ENCODE data around the gene ZNF800. TPM values are rescaled to one million over a fixed set of nuclear protein-coding genes. Genes with fewer than 3 reads are reported as not detected.

ZNF800 gene
- total and polyA plus RNA-seq, 4 donors = 4.8 to 15.2 (median 12.8) TPM

GRCh38 chr7:127391591-127392181, 822 bp downstream of the ZNF800 start:
- Histone ChIP-seq H3K9ac (ENCODE audit: low read depth in 1 of 2, low read length in 2 of 2) (peak overlapping the region; percentile 43 to 81), H3K4me3 (ENCODE audit: low read depth in 1 of 3, low read length in 3 of 3) (peak overlapping the region; percentile 68 to 100 (median 91)), H3K9me3 (ENCODE audit: control insufficient read depth in 4 of 4, low read length in 3 of 4) (no peaks in the 10 kb centered on the region), H3K27me3 (ENCODE audit: control insufficient read depth in 4 of 4, insufficient read depth in 4 of 4, low read length in 3 of 4) (no peaks in the 10 kb centered on the region), H3K36me3 (ENCODE audit: control insufficient read depth in 4 of 4, insufficient read depth in 3 of 4, low read depth in 1 of 4, low read length in 3 of 4) (peaks cover 0 to 17% (median 8%) of the 10 kb centered on the region in 4 donors), H3K4me1 (ENCODE audit: control insufficient read depth in 4 of 4, insufficient read depth in 4 of 4, low read length in 3 of 4) (peaks cover 6 to 26% (median 15%) of the 10 kb centered on the region in 4 donors), H3K27ac (ENCODE audit: low read depth in 1 of 2, low read length in 2 of 2) (peak overlapping the region; percentile 97)
- DNase-seq (ENCODE audit: low spot score) = peak; percentile 74
- under 1% methylated on average over 66 of the region's 66 CpGs for WGBS
- TF ChIP-seq, protein P1, sequence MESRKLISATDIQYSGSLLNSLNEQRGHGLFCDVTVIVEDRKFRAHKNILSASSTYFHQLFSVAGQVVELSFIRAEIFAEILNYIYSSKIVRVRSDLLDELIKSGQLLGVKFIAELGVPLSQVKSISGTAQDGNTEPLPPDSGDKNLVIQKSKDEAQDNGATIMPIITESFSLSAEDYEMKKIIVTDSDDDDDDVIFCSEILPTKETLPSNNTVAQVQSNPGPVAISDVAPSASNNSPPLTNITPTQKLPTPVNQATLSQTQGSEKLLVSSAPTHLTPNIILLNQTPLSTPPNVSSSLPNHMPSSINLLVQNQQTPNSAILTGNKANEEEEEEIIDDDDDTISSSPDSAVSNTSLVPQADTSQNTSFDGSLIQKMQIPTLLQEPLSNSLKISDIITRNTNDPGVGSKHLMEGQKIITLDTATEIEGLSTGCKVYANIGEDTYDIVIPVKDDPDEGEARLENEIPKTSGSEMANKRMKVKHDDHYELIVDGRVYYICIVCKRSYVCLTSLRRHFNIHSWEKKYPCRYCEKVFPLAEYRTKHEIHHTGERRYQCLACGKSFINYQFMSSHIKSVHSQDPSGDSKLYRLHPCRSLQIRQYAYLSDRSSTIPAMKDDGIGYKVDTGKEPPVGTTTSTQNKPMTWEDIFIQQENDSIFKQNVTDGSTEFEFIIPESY (IDR thresholded peaks at IDR 0.05) = no peak
- no peak for TF ChIP-seq YY1 (IDR thresholded peaks at IDR 0.05)
- no peak for TF ChIP-seq EGR1 (IDR thresholded peaks at IDR 0.05; ENCODE audit: low read depth in 2 of 2)
- no peak for TF ChIP-seq TAF1 (conservative IDR thresholded peaks at IDR 0.05)
- no peak for TF ChIP-seq RAD21 (IDR thresholded peaks at IDR 0.05)
- TF ChIP-seq, protein P2, sequence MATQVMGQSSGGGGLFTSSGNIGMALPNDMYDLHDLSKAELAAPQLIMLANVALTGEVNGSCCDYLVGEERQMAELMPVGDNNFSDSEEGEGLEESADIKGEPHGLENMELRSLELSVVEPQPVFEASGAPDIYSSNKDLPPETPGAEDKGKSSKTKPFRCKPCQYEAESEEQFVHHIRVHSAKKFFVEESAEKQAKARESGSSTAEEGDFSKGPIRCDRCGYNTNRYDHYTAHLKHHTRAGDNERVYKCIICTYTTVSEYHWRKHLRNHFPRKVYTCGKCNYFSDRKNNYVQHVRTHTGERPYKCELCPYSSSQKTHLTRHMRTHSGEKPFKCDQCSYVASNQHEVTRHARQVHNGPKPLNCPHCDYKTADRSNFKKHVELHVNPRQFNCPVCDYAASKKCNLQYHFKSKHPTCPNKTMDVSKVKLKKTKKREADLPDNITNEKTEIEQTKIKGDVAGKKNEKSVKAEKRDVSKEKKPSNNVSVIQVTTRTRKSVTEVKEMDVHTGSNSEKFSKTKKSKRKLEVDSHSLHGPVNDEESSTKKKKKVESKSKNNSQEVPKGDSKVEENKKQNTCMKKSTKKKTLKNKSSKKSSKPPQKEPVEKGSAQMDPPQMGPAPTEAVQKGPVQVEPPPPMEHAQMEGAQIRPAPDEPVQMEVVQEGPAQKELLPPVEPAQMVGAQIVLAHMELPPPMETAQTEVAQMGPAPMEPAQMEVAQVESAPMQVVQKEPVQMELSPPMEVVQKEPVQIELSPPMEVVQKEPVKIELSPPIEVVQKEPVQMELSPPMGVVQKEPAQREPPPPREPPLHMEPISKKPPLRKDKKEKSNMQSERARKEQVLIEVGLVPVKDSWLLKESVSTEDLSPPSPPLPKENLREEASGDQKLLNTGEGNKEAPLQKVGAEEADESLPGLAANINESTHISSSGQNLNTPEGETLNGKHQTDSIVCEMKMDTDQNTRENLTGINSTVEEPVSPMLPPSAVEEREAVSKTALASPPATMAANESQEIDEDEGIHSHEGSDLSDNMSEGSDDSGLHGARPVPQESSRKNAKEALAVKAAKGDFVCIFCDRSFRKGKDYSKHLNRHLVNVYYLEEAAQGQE (IDR thresholded peaks at IDR 0.05) = no peak
- no peak for TF ChIP-seq JUND (IDR thresholded peaks at IDR 0.05)
- no peak for TF ChIP-seq FOXA2 (IDR thresholded peaks at IDR 0.05)
- TF ChIP-seq, protein P3, sequence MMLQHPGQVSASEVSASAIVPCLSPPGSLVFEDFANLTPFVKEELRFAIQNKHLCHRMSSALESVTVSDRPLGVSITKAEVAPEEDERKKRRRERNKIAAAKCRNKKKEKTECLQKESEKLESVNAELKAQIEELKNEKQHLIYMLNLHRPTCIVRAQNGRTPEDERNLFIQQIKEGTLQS (IDR thresholded peaks at IDR 0.05) = no peak
- no peak for TF ChIP-seq HNF4A (conservative IDR thresholded peaks at IDR 0.05)
- no peak for TF ChIP-seq GABPA (IDR thresholded peaks at IDR 0.05 in 1 of 2, conservative IDR thresholded peaks at IDR 0.05 in 1 of 2)
- no peak for TF ChIP-seq NR2F2 (IDR thresholded peaks at IDR 0.05)
- no peak for TF ChIP-seq RXRA (IDR thresholded peaks at IDR 0.05)
- TF ChIP-seq, protein P4, sequence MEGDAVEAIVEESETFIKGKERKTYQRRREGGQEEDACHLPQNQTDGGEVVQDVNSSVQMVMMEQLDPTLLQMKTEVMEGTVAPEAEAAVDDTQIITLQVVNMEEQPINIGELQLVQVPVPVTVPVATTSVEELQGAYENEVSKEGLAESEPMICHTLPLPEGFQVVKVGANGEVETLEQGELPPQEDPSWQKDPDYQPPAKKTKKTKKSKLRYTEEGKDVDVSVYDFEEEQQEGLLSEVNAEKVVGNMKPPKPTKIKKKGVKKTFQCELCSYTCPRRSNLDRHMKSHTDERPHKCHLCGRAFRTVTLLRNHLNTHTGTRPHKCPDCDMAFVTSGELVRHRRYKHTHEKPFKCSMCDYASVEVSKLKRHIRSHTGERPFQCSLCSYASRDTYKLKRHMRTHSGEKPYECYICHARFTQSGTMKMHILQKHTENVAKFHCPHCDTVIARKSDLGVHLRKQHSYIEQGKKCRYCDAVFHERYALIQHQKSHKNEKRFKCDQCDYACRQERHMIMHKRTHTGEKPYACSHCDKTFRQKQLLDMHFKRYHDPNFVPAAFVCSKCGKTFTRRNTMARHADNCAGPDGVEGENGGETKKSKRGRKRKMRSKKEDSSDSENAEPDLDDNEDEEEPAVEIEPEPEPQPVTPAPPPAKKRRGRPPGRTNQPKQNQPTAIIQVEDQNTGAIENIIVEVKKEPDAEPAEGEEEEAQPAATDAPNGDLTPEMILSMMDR (IDR thresholded peaks at IDR 0.05; ENCODE audit: low read depth, low read length, missing input control) = no peak
- no peak for TF ChIP-seq MAX (IDR thresholded peaks at IDR 0.05)
- no peak for TF ChIP-seq HNF4G (IDR thresholded peaks at IDR 0.05)
- no peak for TF ChIP-seq FOXA1 (IDR thresholded peaks at IDR 0.05)
- TF ChIP-seq SP1 (IDR thresholded peaks at IDR 0.05) = no peak

Measured in liver (tissue), 9 donors.